ENCODE measurements around the gene CYBA. TPM values are rescaled to one million over a fixed set of nuclear protein-coding genes. Genes with fewer than 3 reads are reported as not detected.
A peak's percentile ranks its signal among the peaks of the same experiment; 100 is the strongest.
"Not testable (repeated sequence)": the region's sequence is repeated elsewhere in the genome, so short reads cannot be mapped to it uniquely, and the experiment has no call there.

Gene CYBA
- total RNA-seq, 2 experiments from 2014 or later = 262 to 265 TPM

DNA sequence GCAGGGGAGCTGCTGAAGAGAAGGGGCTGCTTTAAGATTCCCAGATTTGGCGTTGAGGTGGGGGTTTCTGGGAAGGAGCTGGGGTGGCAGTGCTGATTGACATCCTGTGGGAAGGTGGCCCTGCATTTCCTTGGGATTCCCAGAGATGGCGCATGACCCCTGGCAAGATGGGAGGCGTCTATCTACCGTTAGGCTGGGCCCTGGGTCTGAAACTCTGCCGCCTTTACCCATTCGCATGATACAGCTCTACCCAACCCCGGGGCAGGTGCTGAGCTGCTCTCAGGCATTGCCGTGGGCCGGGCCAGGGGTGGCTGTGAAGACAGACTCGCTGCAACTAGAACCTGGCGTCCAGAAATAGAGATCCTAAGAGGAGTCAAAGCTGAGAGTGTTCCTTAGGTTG, 21.9 kb upstream of the CYBA start:
- H3K27me3 Mint-ChIP-seq = no peaks in the 10 kb centered on the region
- H3K36me3 Mint-ChIP-seq = peaks cover 5% of the 10 kb centered on the region
- no peaks in the 10 kb centered on the region for H3K4me1 Mint-ChIP-seq (ENCODE audit: low read depth)
- ChIA-PET CTCF (interaction anchor here (0.7 to 1.4 kb wide), 3 partner anchors 7 to 65 kb away, joined by 3 read pairs; no protein-coding TSS in a partner anchor), POLR2A (no interaction called here)
- intact Hi-C loops (cut with micrococcal nuclease) = no loop called here
- no peak overlapping the region for H3K4me3 Mint-ChIP-seq
- no peak overlapping the region for H3K27ac Mint-ChIP-seq
- no peak for DNase-seq
- no peaks in the 10 kb centered on the region for H3K9me3 Mint-ChIP-seq

DNA sequence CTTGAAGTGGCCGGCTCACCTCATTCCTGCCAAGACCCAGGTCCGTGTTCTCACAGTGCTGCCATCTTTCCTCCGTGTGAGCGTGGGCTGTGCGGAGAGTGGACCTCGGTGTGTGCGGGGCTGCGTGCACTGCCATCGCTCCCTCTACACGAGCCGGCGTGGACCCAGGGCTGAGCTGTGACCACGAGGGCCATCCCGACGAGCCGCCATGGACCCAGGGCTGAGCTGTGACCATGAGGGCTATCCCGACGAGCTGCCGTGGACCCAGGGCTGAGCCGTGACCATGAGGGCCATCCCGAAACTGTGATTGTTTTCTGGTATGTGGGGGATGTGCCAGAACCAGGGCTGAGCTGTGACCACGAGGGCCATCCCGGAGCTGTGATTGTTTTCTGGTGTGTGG, 21.0 kb upstream of the CYBA start:
- ChIA-PET CTCF (interaction anchor here (0.9 to 1.4 kb wide), 2 partner anchors 8 to 66 kb away, joined by 3 read pairs; no protein-coding TSS in a partner anchor), POLR2A (no interaction called here)

GRCh38 chr16:88669980-88670379, 19.1 kb upstream of the CYBA start:
- POLR2A ChIA-PET = interaction anchor here (0.7 kb wide), 1 partner anchor 355 kb away, joined by 3 read pairs; no protein-coding TSS in a partner anchor
- intact Hi-C loops (cut with micrococcal nuclease) = no loop called here
- no peak overlapping the region for H3K27ac Mint-ChIP-seq

More for the DNA sequence above, 21.0 kb upstream of the CYBA start:
- no peak overlapping the region for H3K4me3 Mint-ChIP-seq
- H3K4me1 Mint-ChIP-seq (ENCODE audit: low read depth) = no peaks in the 10 kb centered on the region
- peaks cover 6% of the 10 kb centered on the region for H3K36me3 Mint-ChIP-seq
- intact Hi-C loops (cut with micrococcal nuclease) = no loop called here
- H3K27ac Mint-ChIP-seq = no peak overlapping the region
- no peaks in the 10 kb centered on the region for H3K27me3 Mint-ChIP-seq
- no peak for DNase-seq
- H3K9me3 Mint-ChIP-seq = no peaks in the 10 kb centered on the region

GRCh38 chr16:88669493-88669892, 18.6 kb upstream of the CYBA start:
- H3K27me3 Mint-ChIP-seq; H3K4me3 Mint-ChIP-seq; H3K27ac Mint-ChIP-seq; H3K9me3 Mint-ChIP-seq; DNase-seq; H3K4me1 Mint-ChIP-seq (ENCODE audit: low read depth); POLR2A ChIA-PET; H3K36me3 Mint-ChIP-seq; intact Hi-C loops (cut with micrococcal nuclease): not testable (repeated sequence)
- CTCF ChIA-PET = interaction anchor here (1.2 kb wide), 1 partner anchor 11 kb away, joined by 4 read pairs; no protein-coding TSS in a partner anchor

More at GRCh38 chr16:88669980-88670379, 19.1 kb upstream of the CYBA start:
- no peaks in the 10 kb centered on the region for H3K27me3 Mint-ChIP-seq
- H3K4me3 Mint-ChIP-seq = no peak overlapping the region
- no peaks in the 10 kb centered on the region for H3K9me3 Mint-ChIP-seq
- DNase-seq = no peak
- H3K36me3 Mint-ChIP-seq = peaks cover 6% of the 10 kb centered on the region
- CTCF ChIA-PET = interaction anchor here (1.2 kb wide), 1 partner anchor 11 kb away, joined by 4 read pairs; no protein-coding TSS in a partner anchor
- H3K4me1 Mint-ChIP-seq (ENCODE audit: low read depth) = peaks cover 2% of the 10 kb centered on the region

DNA sequence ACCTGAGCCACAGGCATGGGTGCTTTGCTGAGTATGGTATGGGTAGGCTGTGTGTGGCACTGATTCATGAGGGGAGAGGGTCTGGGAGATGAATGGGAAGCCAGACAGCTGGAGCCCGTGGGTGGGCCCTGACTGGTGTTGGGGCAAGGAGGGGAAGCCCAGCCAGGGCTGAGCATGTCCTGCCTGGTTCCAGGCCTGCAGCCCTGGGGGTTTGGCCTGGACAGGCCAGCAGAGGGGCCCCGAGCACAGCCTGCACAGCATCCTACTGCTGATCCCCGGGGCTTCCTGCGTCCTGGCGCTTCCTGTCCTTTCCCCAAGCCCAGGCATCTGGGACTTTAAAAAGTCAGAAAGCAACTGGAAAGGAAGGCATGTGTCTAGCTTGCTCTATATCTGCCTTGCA, 16.6 kb upstream of the CYBA start:
- Mint-ChIP-seq H3K27ac (no peak overlapping the region), H3K4me3 (no peak overlapping the region), H3K27me3 (no peaks in the 10 kb centered on the region), H3K9me3 (no peaks in the 10 kb centered on the region), H3K36me3 (peaks cover 4% of the 10 kb centered on the region), H3K4me1 (ENCODE audit: low read depth) (peaks cover 6% of the 10 kb centered on the region)
- POLR2A ChIA-PET = no interaction called here
- intact Hi-C loops (cut with micrococcal nuclease) = no loop called here
- DNase-seq = no peak
- CTCF ChIA-PET = no interaction called here

- ChIA-PET POLR2A (interaction anchor here (1.3 kb wide), 1 partner anchor 21 kb away, joined by 4 read pairs; the partner anchor contains the start of gene SNAI3), CTCF (interaction anchor here (1.0 to 1.4 kb wide), 4 partner anchors 16 to 32 kb away, joined by 3 to 4 read pairs (median 4); partner anchors contain the start of gene SNAI3)
- no peaks in the 10 kb centered on the region for H3K27me3 Mint-ChIP-seq
- no peak overlapping the region for H3K27ac Mint-ChIP-seq
- H3K9me3 Mint-ChIP-seq = no peaks in the 10 kb centered on the region
- peaks cover 4% of the 10 kb centered on the region for H3K36me3 Mint-ChIP-seq
- no peak overlapping the region for H3K4me3 Mint-ChIP-seq
- H3K4me1 Mint-ChIP-seq (ENCODE audit: low read depth) = peaks cover 17% of the 10 kb centered on the region
- intact Hi-C loops (cut with micrococcal nuclease) = no loop called here
- no peak for DNase-seq
These were observed 14.7 kb upstream of the CYBA start for GRCh38 chr16:88665570-88665969.

DNA sequence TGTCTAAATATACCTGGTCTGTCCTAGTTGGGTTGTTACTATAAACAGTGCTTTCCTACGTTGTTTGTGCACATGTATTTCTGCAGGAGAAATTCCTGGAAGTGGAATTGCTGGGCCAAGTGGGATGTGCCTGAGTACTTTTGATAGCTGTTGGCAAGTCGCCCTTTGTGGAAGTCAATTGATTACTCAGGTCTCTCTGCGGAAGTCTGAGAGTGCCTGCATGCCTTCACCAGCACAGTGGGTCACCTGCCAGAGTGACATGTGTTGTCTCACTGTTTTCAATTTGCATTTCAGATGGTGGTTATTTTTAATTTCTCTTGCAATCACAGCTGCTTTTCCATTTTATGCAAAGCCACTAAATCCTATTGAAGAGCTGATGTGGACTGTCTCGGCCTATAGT, 14.3 kb upstream of the CYBA start:
- Mint-ChIP-seq H3K27me3 (no peaks in the 10 kb centered on the region), H3K36me3 (peaks cover 4% of the 10 kb centered on the region), H3K27ac (no peak overlapping the region), H3K4me3 (peak overlapping the region; percentile 47), H3K9me3 (no peaks in the 10 kb centered on the region), H3K4me1 (ENCODE audit: low read depth) (peaks cover 17% of the 10 kb centered on the region)
- intact Hi-C loops (cut with micrococcal nuclease) = no loop called here
- ChIA-PET POLR2A (interaction anchor here (1.3 kb wide), 1 partner anchor 22 kb away, joined by 4 read pairs; the partner anchor contains the start of gene SNAI3), CTCF (interaction anchor here (1.0 to 1.4 kb wide), 4 partner anchors 16 to 32 kb away, joined by 3 to 4 read pairs (median 4); partner anchors contain the start of gene SNAI3)
- no peak for DNase-seq

- Mint-ChIP-seq H3K9me3 (no peaks in the 10 kb centered on the region), H3K4me3 (peak within 1 kb of the TSS; percentile 91), H3K27ac (peak within 1 kb of the TSS; percentile 86), H3K36me3 (peaks cover 4% of the 10 kb centered on the region), H3K27me3 (no peaks in the 10 kb centered on the region), H3K4me1 (ENCODE audit: low read depth) (peaks cover 17% of the 10 kb centered on the region)
- peak; percentile 98 for DNase-seq
- intact Hi-C loops (cut with micrococcal nuclease) = loop anchor here (1.0 kb wide), 3 partner anchors 12 to 93 kb away; partner anchors contain the start of genes CYBA, SNAI3 and ZC3H18
- ChIA-PET POLR2A (interaction anchor here (1.0 to 3.2 kb wide), 3 partner anchors 24 to 92 kb away, joined by 4 to 9 read pairs (median 5); partner anchors contain the start of gene ZC3H18), CTCF (interaction anchor here (1.0 kb wide), 1 partner anchor 43 kb away, joined by 3 read pairs; no protein-coding TSS in a partner anchor)
These were observed 12.2 kb upstream of the CYBA start, which contains the start of gene MVD for GRCh38 chr16:88662843-88663606. TSS of gene MVD (minus strand) at chr16:88663091. CDS start at chr16:88663080, 11 bp downstream.

- Mint-ChIP-seq H3K36me3 (peaks cover 2% of the 10 kb centered on the region), H3K4me3 (peak overlapping the region; percentile 91), H3K27ac (peak overlapping the region; percentile 83), H3K27me3 (no peaks in the 10 kb centered on the region), H3K9me3 (no peaks in the 10 kb centered on the region), H3K4me1 (ENCODE audit: low read depth) (peaks cover 17% of the 10 kb centered on the region)
- intact Hi-C loops (cut with micrococcal nuclease) = no loop called here
- peak; percentile 45 for DNase-seq
- POLR2A ChIA-PET = interaction anchor here (1.0 to 3.2 kb wide), 3 partner anchors 25 to 92 kb away, joined by 4 to 9 read pairs (median 5); partner anchors contain the start of gene ZC3H18
- CTCF ChIA-PET = no interaction called here
These were observed 11.5 kb upstream of the CYBA start for GRCh38 chr16:88662222-88662842.

- Mint-ChIP-seq H3K27me3 (no peaks in the 10 kb centered on the region), H3K36me3 (peaks cover 4% of the 10 kb centered on the region), H3K4me1 (ENCODE audit: low read depth) (peaks cover 17% of the 10 kb centered on the region), H3K4me3 (peak overlapping the region; percentile 25), H3K27ac (no peak overlapping the region), H3K9me3 (no peaks in the 10 kb centered on the region)
- ChIA-PET POLR2A (interaction anchor here (3.2 kb wide), 1 partner anchor 40 kb away, joined by 9 read pairs; no protein-coding TSS in a partner anchor), CTCF (no interaction called here)
- DNase-seq = no peak
- intact Hi-C loops (cut with micrococcal nuclease) = no loop called here
These were observed 10.6 kb upstream of the CYBA start for GRCh38 chr16:88661468-88661867.

DNA sequence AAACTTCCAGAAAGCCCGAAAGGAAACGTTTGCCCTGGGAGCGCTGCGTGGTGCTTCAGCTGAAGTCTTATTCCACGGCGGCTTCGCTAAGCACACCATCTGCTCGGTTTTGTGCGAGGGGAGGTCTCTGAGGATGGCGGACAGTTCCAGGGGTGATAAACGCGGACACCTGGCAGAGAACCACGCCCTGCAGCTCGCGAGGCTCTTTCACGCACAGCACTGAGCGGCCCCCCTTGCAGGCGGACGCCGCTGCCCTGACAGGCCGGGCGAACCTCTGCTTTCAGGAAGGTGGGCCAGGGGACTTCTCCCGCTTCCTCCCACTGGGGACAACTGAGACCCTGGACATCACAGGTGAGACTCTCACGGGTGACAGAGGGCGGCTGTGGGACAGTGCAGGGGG, 8.3 kb upstream of the CYBA start:
- Mint-ChIP-seq H3K27me3 (no peaks in the 10 kb centered on the region), H3K4me3 (no peak overlapping the region), H3K9me3 (no peaks in the 10 kb centered on the region), H3K4me1 (ENCODE audit: low read depth) (peaks cover 14% of the 10 kb centered on the region), H3K36me3 (peaks cover 11% of the 10 kb centered on the region), H3K27ac (no peak overlapping the region)
- intact Hi-C loops (cut with micrococcal nuclease) = no loop called here
- no peak for DNase-seq
- POLR2A ChIA-PET = no interaction called here
- CTCF ChIA-PET = no interaction called here

- POLR2A ChIA-PET = no interaction called here
- peaks cover 11% of the 10 kb centered on the region for H3K4me1 Mint-ChIP-seq (ENCODE audit: low read depth)
- intact Hi-C loops (cut with micrococcal nuclease) = no loop called here
- no peaks in the 10 kb centered on the region for H3K27me3 Mint-ChIP-seq
- no peak for DNase-seq
- CTCF ChIA-PET = interaction anchor here (1.3 kb wide), 1 partner anchor 79 kb away, joined by 3 read pairs; no protein-coding TSS in a partner anchor
- H3K9me3 Mint-ChIP-seq = no peaks in the 10 kb centered on the region
- no peak overlapping the region for H3K27ac Mint-ChIP-seq
- no peak overlapping the region for H3K4me3 Mint-ChIP-seq
- peaks cover 11% of the 10 kb centered on the region for H3K36me3 Mint-ChIP-seq
These were observed 7.9 kb upstream of the CYBA start for GRCh38 chr16:88658714-88659113.

Measured in activated CD4-positive, alpha-beta memory T cell treated with anti-CD3 and anti-CD28 coated beads for 36 hours (primary cell).